Measurements from ENCODE around the gene SPINDOC.
"Not testable (repeated sequence)": the region's sequence is repeated elsewhere in the genome, so short reads cannot be mapped to it uniquely, and the experiment has no call there.

The SPINDOC gene

GRCh38 chr11:63855975-63856374 is 42.7 kb downstream of the SPINDOC start:
- no peak for DNase-seq (ENCODE audit: low read depth, low spot score)

- DNase-seq (ENCODE audit: low read depth, low spot score): no peak
Observed at GRCh38 chr11:63858628-63859550, 45.6 kb downstream of the SPINDOC start.

GRCh38 chr11:63862923-63863322 is 49.7 kb downstream of the SPINDOC start:
- no peak for DNase-seq (ENCODE audit: low read depth, low spot score)

- not testable (repeated sequence) for DNase-seq (ENCODE audit: low read depth, low spot score)
Observed at GRCh38 chr11:63863620-63864019, 50.4 kb downstream of the SPINDOC start.

- DNase-seq (ENCODE audit: low read depth, low spot score): no peak
Observed at GRCh38 chr11:63866211-63866610, 53.0 kb downstream of the SPINDOC start.

- no peak for DNase-seq (ENCODE audit: low read depth, low spot score)
Observed at GRCh38 chr11:63867511-63867910, 54.3 kb downstream of the SPINDOC start.

- DNase-seq (ENCODE audit: low read depth, low spot score): no peak
Observed at GRCh38 chr11:63868399-63869064, 55.3 kb downstream of the SPINDOC start.

GRCh38 chr11:63869171-63869591 is 55.9 kb downstream of the SPINDOC start:
- DNase-seq (ENCODE audit: low read depth, low spot score): no peak

GRCh38 chr11:63869683-63870082 is 56.4 kb downstream of the SPINDOC start:
- no peak for DNase-seq (ENCODE audit: low read depth, low spot score)

GRCh38 chr11:63870351-63871140 is 57.3 kb downstream of the SPINDOC start:
- DNase-seq (ENCODE audit: low read depth, low spot score): no peak

- no peak for DNase-seq (ENCODE audit: low read depth, low spot score)
Observed at GRCh38 chr11:63871962-63872799, 58.9 kb downstream of the SPINDOC start.

GRCh38 chr11:63872800-63873197 is 59.5 kb downstream of the SPINDOC start:
- no peak for DNase-seq (ENCODE audit: low read depth, low spot score)

GRCh38 chr11:63873311-63873710 is 60.1 kb downstream of the SPINDOC start:
- DNase-seq (ENCODE audit: low read depth, low spot score): no peak

GRCh38 chr11:63874511-63874910 is 61.3 kb downstream of the SPINDOC start:
- no peak for DNase-seq (ENCODE audit: low read depth, low spot score)

- no peak for DNase-seq (ENCODE audit: low read depth, low spot score)
Observed at GRCh38 chr11:63875506-63876065, 62.3 kb downstream of the SPINDOC start.

- DNase-seq (ENCODE audit: low read depth, low spot score): no peak
Observed at GRCh38 chr11:63876616-63877015, 63.4 kb downstream of the SPINDOC start.

Measured in iPS DF 19.7 (cell line).